B cell (primary cell): ENCODE results near the gene ALDH4A1. TPM values are rescaled to one million over a fixed set of nuclear protein-coding genes. Genes with fewer than 3 reads are reported as not detected.

Source experiments
- ATAC-seq: fragments of 200-7000 bp; cut with Tn5 transposase; one replicate; pipeline ENCODE4 v1.10.0; 2021; ENCODE audit warnings: low read depth, mild to moderate bottlenecking, moderate number of reproducible peaks, moderate library complexity
- CTCF ChIA-PET: fragments of 350-600 bp; sonication (Branson Sonifier 250); formaldehyde crosslinking; loops from one replicate; lab custom pipeline; 2021; ENCODE audit warnings: antibody characterized with exemption, inconsistent platforms; lab: Charles Lee
- POLR2A ChIA-PET: fragments of 350-600 bp; sonication (Branson Sonifier 250); formaldehyde crosslinking; loops from one replicate; lab custom pipeline; 2021; ENCODE audit warnings: antibody characterized with exemption; lab: Charles Lee
- DNase-seq: peaks from one replicate; pipeline ENCODE4 v3.0.0; 2013
- H2AFZ ChIP-seq: 2 replicates; pipeline ENCODE4 v1.6.1; 2012; ENCODE audit warnings: mild to moderate bottlenecking, low read depth, low read length; ENCODE audit not compliant: insufficient read depth, poor library complexity, severe bottlenecking
- H3K27ac ChIP-seq, 2 donors: 1 replicate in 1 of 2; 2 replicates in 1 of 2; pipeline ENCODE4 v1.5.1; 2012 to 2013; ENCODE audit warnings: low read length in 2 of 2, mild to moderate bottlenecking in 2 of 2, moderate library complexity in 1 of 2
- H3K27me3 ChIP-seq, 4 experiments: fragments of 200-600 bp in 1 of 4; sonication (generic) in 1 of 4; replicated peaks in 1 of 4; 1 replicate in 2 of 4; 2 replicates in 2 of 4; pipeline versions ENCODE4 v1.6.1 to v1.7.0; 2013 to 2016; ENCODE audit warnings: low read length in 3 of 4, mild to moderate bottlenecking in 2 of 4, mixed read lengths in 1 of 4, moderate library complexity in 1 of 4; ENCODE audit not compliant: insufficient read depth in 4 of 4, control insufficient read depth in 3 of 4; ENCODE audit errors: control extremely low read depth in 1 of 4
- H3K36me3 ChIP-seq, 2 experiments: replicated peaks in 1 of 2; 1 replicate in 1 of 2; 2 replicates in 1 of 2; pipeline versions ENCODE4 v1.6.1 to v1.7.1; 2013; ENCODE audit warnings: low read length in 1 of 2; ENCODE audit not compliant: insufficient read depth in 2 of 2, control insufficient read depth in 1 of 2; ENCODE audit errors: control extremely low read depth in 1 of 2, extremely low read depth in 1 of 2
- H3K4me1 ChIP-seq, 2 donors: fragments of 200-600 bp in 1 of 2; sonication (generic) in 1 of 2; 1 replicate in 1 of 2; 2 replicates in 1 of 2; pipeline versions ENCODE4 v1.5.1 to v1.6.1; 2013 to 2017; ENCODE audit warnings: low read length in 2 of 2; ENCODE audit not compliant: control insufficient read depth in 2 of 2, insufficient read depth in 2 of 2
- H3K4me2 ChIP-seq: replicated peaks from 2 replicates; pipeline ENCODE3; 2012; ENCODE audit warnings: mild to moderate bottlenecking, low read depth, low read length; ENCODE audit not compliant: poor library complexity, severe bottlenecking
- H3K4me3 ChIP-seq, 5 experiments: fragments of 200-600 bp in 1 of 5; sonication (generic) in 1 of 5; 1 replicate in 3 of 5; 2 replicates in 2 of 5; pipeline versions ENCODE4 v1.5.1 to v1.7.0; 2011 to 2016; ENCODE audit warnings: low read length in 4 of 5, mild to moderate bottlenecking in 4 of 5, low read depth in 2 of 5, control low read depth in 1 of 5, moderate library complexity in 1 of 5; ENCODE audit not compliant: insufficient read depth in 1 of 5; ENCODE audit errors: control extremely low read depth in 1 of 5, extremely low read depth in 1 of 5
- H3K79me2 ChIP-seq: fragments of 200-600 bp; sonication (generic); one replicate; pipeline ENCODE4 v1.6.0; 2016; ENCODE audit warnings: low read length; ENCODE audit not compliant: control insufficient read depth, insufficient read depth
- H3K9ac ChIP-seq: fragments of 200-600 bp; sonication (generic); 2 replicates; pipeline ENCODE4 v1.6.1; 2017; ENCODE audit warnings: mild to moderate bottlenecking, low read length, moderate library complexity
- H3K9me3 ChIP-seq, 3 donors: one replicate each; pipeline versions ENCODE4 v1.6.1 to v1.7.1; 2013; ENCODE audit warnings: low read length in 2 of 3; ENCODE audit not compliant: control insufficient read depth in 2 of 3, insufficient read depth in 1 of 3; ENCODE audit errors: control extremely low read depth in 1 of 3
- H4K20me1 ChIP-seq: 2 replicates; pipeline ENCODE4 v1.6.0; 2012; ENCODE audit warnings: mild to moderate bottlenecking, low read length; ENCODE audit not compliant: insufficient read depth, control insufficient read depth, poor library complexity, severe bottlenecking
- H3K27ac Mint-ChIP-seq: one replicate; pipeline ENCODE4 v1.8.0; 2021; ENCODE audit warnings: mixed read lengths
- H3K27me3 Mint-ChIP-seq: one replicate; pipeline ENCODE4 v1.8.0; 2021; ENCODE audit warnings: mixed read lengths
- H3K4me1 Mint-ChIP-seq: one replicate; pipeline ENCODE4 v1.8.0; 2021; ENCODE audit warnings: mixed read lengths
- H3K4me3 Mint-ChIP-seq: one replicate; pipeline ENCODE4 v1.8.0; 2021; ENCODE audit warnings: mixed read lengths
- H3K9me3 Mint-ChIP-seq: one replicate; pipeline ENCODE4 v1.8.0; 2022; ENCODE audit warnings: mixed read lengths; ENCODE audit not compliant: insufficient read depth
- CTCF ChIP-seq: fragments of 200-600 bp; IDR thresholded peaks from one replicate; pipeline ENCODE4 v1.8.0; 2022; ENCODE audit warnings: antibody characterized with exemption, mild to moderate bottlenecking
- EZH2 ChIP-seq: IDR thresholded peaks from 2 replicates; pipeline ENCODE4 v1.6.1; 2012; ENCODE audit warnings: borderline replicate concordance, low read depth, mild to moderate bottlenecking, moderate library complexity, low read length; ENCODE audit not compliant: insufficient read depth, poor library complexity, severe bottlenecking
- WGBS: methylation state at CpG from one replicate; pipeline ENCODE4 v1.1.5; 2013; ENCODE audit warnings: missing lambda C conversion rate; ENCODE audit not compliant: insufficient coverage; 5-methylcytosine and 5-hydroxymethylcytosine counted together
- intact Hi-C: fragments of 100-400 bp; cut with micrococcal nuclease; formaldehyde crosslinking; loops from one replicate; pipeline ENCODE4 v1.10.0; 2022
- polyA plus RNA-seq: library from polyadenylated mRNA; depleted of rRNA; stranded (reverse); fragments of >200 nt; gene quantifications from 2 replicates; pipeline ENCODE4 v1.2.3, GENCODE V29; 2012
- total RNA-seq, 2 donors: library from RNA; stranded (reverse); fragments of 120-200 nt in 1 of 2; gene quantifications; 1 replicate in 1 of 2; 2 replicates in 1 of 2; pipeline versions ENCODE4 v1.2.3 to v1.2.4, GENCODE V29; 2013 to 2022

The ALDH4A1 gene
- total and polyA plus RNA-seq, 2 donors (not counting 1 experiment from before 2014, with no cell fraction given): 2.7 to 3.4 TPM

- Histone ChIP-seq H3K9ac (no peak overlapping the region), H4K20me1 (no peaks in the 10 kb centered on the region), H3K4me2 (no peak overlapping the region), H2AFZ (no peak overlapping the region), H3K27me3 (no peaks in the 10 kb centered on the region), H3K4me3 (no peak overlapping the region), H3K4me1 (peaks cover 11 to 22% of the 10 kb centered on the region in 2 donors), H3K27ac (no peak overlapping the region), H3K79me2 (peaks cover 7% of the 10 kb centered on the region), H3K9me3 (no peaks in the 10 kb centered on the region), H3K36me3 (no peaks in the 10 kb centered on the region)
- ATAC-seq (no peak), DNase-seq (no peak)
- intact Hi-C loops: no loop called here
- POLR2A ChIA-PET: no interaction called here
- TF ChIP-seq EZH2 (no peak), CTCF (no peak)
- H3K9me3 Mint-ChIP-seq: no peaks in the 10 kb centered on the region
- CTCF ChIA-PET: interaction anchor here (0.9 to 1.3 kb wide), 3 partner anchors 14 to 27 kb away, joined by 3 to 6 read pairs (median 3); no protein-coding TSS in a partner anchor
- H3K27ac Mint-ChIP-seq: no peak overlapping the region
- no peak overlapping the region for H3K4me3 Mint-ChIP-seq
- no peaks in the 10 kb centered on the region for H3K27me3 Mint-ChIP-seq
- 91% methylated on average over 3 of the region's 4 CpGs for WGBS
- H3K4me1 Mint-ChIP-seq: peaks cover 13% of the 10 kb centered on the region
These were observed 2.8 kb downstream of the ALDH4A1 start for GRCh38 chr1:18899363-18900049.

- H3K9me3 ChIP-seq: no peaks in the 10 kb centered on the region
- H2AFZ ChIP-seq: no peak overlapping the region
- no peak overlapping the region for H3K4me2 ChIP-seq
- H3K79me2 ChIP-seq: peaks cover 7% of the 10 kb centered on the region
- ATAC-seq (no peak), DNase-seq (no peak)
- H3K4me3 Mint-ChIP-seq: no peak overlapping the region
- no peaks in the 10 kb centered on the region for H3K36me3 ChIP-seq
- no peak overlapping the region for H3K27ac Mint-ChIP-seq
- ChIA-PET POLR2A (no interaction called here), CTCF (interaction anchor here (0.9 kb wide), 1 partner anchor 28 kb away, joined by 3 read pairs; no protein-coding TSS in a partner anchor)
- H3K27me3 Mint-ChIP-seq: no peaks in the 10 kb centered on the region
- no peak overlapping the region for H3K27ac ChIP-seq
- no peaks in the 10 kb centered on the region for H3K27me3 ChIP-seq
- H3K4me1 Mint-ChIP-seq: peaks cover 11% of the 10 kb centered on the region
- H3K4me1 ChIP-seq: peaks cover 10 to 21% of the 10 kb centered on the region in 2 donors
- 93% methylated on average over 6 of the region's 8 CpGs for WGBS
- H4K20me1 ChIP-seq: no peaks in the 10 kb centered on the region
- no peaks in the 10 kb centered on the region for H3K9me3 Mint-ChIP-seq
- no peak overlapping the region for H3K9ac ChIP-seq
- intact Hi-C loops: no loop called here
- no peak for TF ChIP-seq EZH2
- no peak for TF ChIP-seq CTCF
- no peak overlapping the region for H3K4me3 ChIP-seq
These were observed 3.8 kb downstream of the ALDH4A1 start for GRCh38 chr1:18898567-18898966.
